Endothelial cell of umbilical vein (primary cell): ENCODE data around the gene ZMYM4. TPM values are rescaled to one million over a fixed set of nuclear protein-coding genes. Genes with fewer than 3 reads are reported as not detected.

Experiments
- BruUV-seq: library from RNA; stranded (reverse); fragments of 400-500 nt; replicated peaks from 2 replicates; lab custom pipeline; 2021; lab: Mats Ljungman, UMichigan
- CTCF ChIA-PET: fragments of 300-600, 350-600 bp; sonication (Branson Sonifier 250); formaldehyde crosslinking; loops from one replicate; lab custom pipeline; 2021; ENCODE audit warnings: antibody characterized with exemption, inconsistent platforms; lab: Charles Lee
- POLR2A ChIA-PET: fragments of 300-600, 350-600 bp; sonication (Branson Sonifier 250); formaldehyde crosslinking; loops from one replicate; lab custom pipeline; 2021; ENCODE audit warnings: antibody characterized with exemption, inconsistent platforms; lab: Charles Lee
- DNase-seq: peaks from one replicate; pipeline ENCODE4 v3.0.0-alpha.2; 2011; ENCODE audit warnings: low read depth, low spot score
- FAIRE-seq: peaks from 2 replicates; lab custom pipeline; 2011; peaks lifted over from hg19 to GRCh38; lab: Jason Lieb, UNC
- H2AFZ ChIP-seq: 2 replicates; pipeline ENCODE4 v1.6.0; 2012; ENCODE audit warnings: low read depth, low read length, control low read depth, inconsistent platforms
- H3K27ac ChIP-seq: 2 replicates; pipeline ENCODE4 v1.5.1; 2011; ENCODE audit warnings: low read depth, mild to moderate bottlenecking, control low read depth, low read length, moderate library complexity; ENCODE audit not compliant: insufficient read depth
- H3K27me3 ChIP-seq, 2 experiments: 2 replicates each; pipeline versions ENCODE4 v1.6.0 to v1.6.1; 2011; ENCODE audit warnings: low read length in 2 of 2, mixed read lengths in 1 of 2; ENCODE audit not compliant: control insufficient read depth in 2 of 2, insufficient read depth in 2 of 2
- H3K36me3 ChIP-seq, 2 experiments: 2 replicates in 1 of 2; 3 replicates in 1 of 2; pipeline ENCODE4 v1.5.1; 2011; ENCODE audit warnings: low read length in 2 of 2, mild to moderate bottlenecking in 1 of 2, moderate library complexity in 1 of 2; ENCODE audit not compliant: control insufficient read depth in 2 of 2, insufficient read depth in 2 of 2; ENCODE audit errors: extremely low read depth in 1 of 2
- H3K4me1 ChIP-seq: 3 replicates; pipeline ENCODE4 v1.5.1; 2011; ENCODE audit warnings: mild to moderate bottlenecking, low read length; ENCODE audit not compliant: control insufficient read depth, insufficient read depth; ENCODE audit errors: extremely low read depth
- H3K4me2 ChIP-seq: 2 replicates; pipeline ENCODE4 v1.6.1; 2011; ENCODE audit warnings: low read length, control low read depth, mixed read lengths; ENCODE audit not compliant: insufficient read depth
- H3K4me3 ChIP-seq, 3 experiments: fragments of 200-600 bp in 1 of 3; sonication (generic), shearing (Covaris generic) in 1 of 3; replicated peaks in 1 of 3; 2 replicates each; pipeline ENCODE4 v1.5.1; 2011 to 2016; ENCODE audit warnings: control low read depth in 3 of 3, low read length in 3 of 3, mild to moderate bottlenecking in 2 of 3, inconsistent platforms in 1 of 3, low read depth in 1 of 3, moderate library complexity in 1 of 3; ENCODE audit not compliant: insufficient read depth in 1 of 3
- H3K79me2 ChIP-seq: 2 replicates; pipeline ENCODE4 v1.6.0; 2012; ENCODE audit warnings: low read length, inconsistent platforms; ENCODE audit not compliant: control insufficient read depth, insufficient read depth
- H3K9ac ChIP-seq: replicated peaks from 2 replicates; pipeline ENCODE3; 2011; ENCODE audit warnings: low read length, control low read depth; ENCODE audit not compliant: insufficient read depth; ENCODE audit errors: extremely low read depth
- H3K9me1 ChIP-seq: replicated peaks from 3 replicates; pipeline ENCODE4 v1.6.0; 2011; ENCODE audit warnings: mild to moderate bottlenecking, low read length; ENCODE audit not compliant: control insufficient read depth, insufficient read depth; ENCODE audit errors: extremely low read depth
- H3K9me3 ChIP-seq: replicated peaks from 2 replicates; pipeline ENCODE4 v1.5.1; 2012; ENCODE audit warnings: low read length, inconsistent platforms; ENCODE audit not compliant: control insufficient read depth, insufficient read depth
- H4K20me1 ChIP-seq: replicated peaks from 2 replicates; pipeline ENCODE3; 2011; ENCODE audit warnings: mild to moderate bottlenecking, low read length; ENCODE audit not compliant: control insufficient read depth, insufficient read depth; ENCODE audit errors: extremely low read depth
- EZH2 ChIP-seq: IDR thresholded peaks from 2 replicates; pipeline ENCODE4 v1.6.1; 2012; ENCODE audit warnings: borderline replicate concordance, low read depth, mild to moderate bottlenecking, moderate library complexity, low read length, inconsistent platforms; ENCODE audit not compliant: severe bottlenecking
- FOS ChIP-seq: IDR thresholded peaks from 2 replicates; pipeline ENCODE4 v1.6.1; 2011; ENCODE audit warnings: mild to moderate bottlenecking, low read length, moderate library complexity, borderline replicate concordance; ENCODE audit not compliant: insufficient read depth
- GATA2 ChIP-seq: IDR thresholded peaks from 2 replicates; pipeline ENCODE4 v1.7.0; 2011; ENCODE audit warnings: low read depth, mild to moderate bottlenecking, moderate library complexity, mixed read lengths, low read length; ENCODE audit not compliant: insufficient read length, insufficient read depth
- JUN ChIP-seq: IDR thresholded peaks from 2 replicates; pipeline ENCODE4 v1.6.1; 2011; ENCODE audit warnings: borderline replicate concordance, low read depth; ENCODE audit not compliant: insufficient read length, insufficient read depth
- MYC ChIP-seq: IDR thresholded peaks from one replicate; pipeline ENCODE4 v1.6.1; 2011; ENCODE audit warnings: mild to moderate bottlenecking, low read depth, low read length
- POLR2A ChIP-seq: IDR thresholded peaks from 2 replicates; pipeline ENCODE4 v1.6.1; 2012; ENCODE audit warnings: low read depth, mild to moderate bottlenecking, control low read depth, low read length
- POLR2AphosphoS5 ChIP-seq: IDR thresholded peaks from 2 replicates; pipeline ENCODE4 v1.6.1; 2012; ENCODE audit warnings: low read depth, mild to moderate bottlenecking, control low read depth, low read length, moderate library complexity; ENCODE audit not compliant: insufficient read depth
- dilution Hi-C: fragments of 300-500 bp; cut with MboI; formaldehyde crosslinking; loops from one replicate; pipeline ENCODE4 v1.15.0; 2019; ENCODE audit warnings: low sequenced_read_pairs; ENCODE audit not compliant: extremely low pct_ligation_motif_present
- intact Hi-C: fragments of 100-400 bp; cut with micrococcal nuclease; formaldehyde crosslinking; loops from one replicate; pipeline ENCODE4 v1.10.0; 2022
- polyA plus RNA-seq, 4 experiments: library from polyadenylated mRNA; depleted of rRNA in 3 of 4; stranded (reverse) in 3 of 4; unstranded in 1 of 4; fragments of >200 nt; gene quantifications; 2 replicates each; pipeline versions ENCODE4 v1.2.1 to v1.2.3, GENCODE V29; 2011 to 2012; ENCODE audit warnings: missing spikeins in 1 of 4
- total RNA-seq: library from RNA; stranded (reverse); gene quantifications from 2 replicates; pipeline ENCODE4 v1.2.3, GENCODE V29; 2021
- TF ChIP-seq, protein P1 (sequence below), 2 donors: IDR thresholded peaks; 1 replicate in 1 of 2; 2 replicates in 1 of 2; pipeline ENCODE4 v1.5.1; 2011; ENCODE audit warnings: low read length in 2 of 2, mild to moderate bottlenecking in 2 of 2, moderate library complexity in 2 of 2, control low read depth in 1 of 2, inconsistent platforms in 1 of 2, low read depth in 1 of 2; ENCODE audit not compliant: insufficient read depth in 1 of 2; ENCODE audit errors: extremely low read depth in 1 of 2
- TF ChIP-seq, protein P2 (sequence below): IDR thresholded peaks from 2 replicates; pipeline ENCODE4 v1.6.1; 2011; ENCODE audit not compliant: insufficient read depth, insufficient read length

Gene ZMYM4
- total and polyA plus RNA-seq, 2 donors (not counting 3 experiments of a cell fraction or from before 2014, with no cell fraction given): 15.3 to 65.0 TPM

GRCh38 chr1:35266306-35266705, 2.2 kb upstream of the ZMYM4 start:
- no peaks in the 10 kb centered on the region for H3K36me3 ChIP-seq
- peaks cover 0 to 2% of the 10 kb centered on the region in 2 experiments for H3K27me3 ChIP-seq
- dilution Hi-C loops (no loop called here), intact Hi-C loops (no loop called here)
- peaks cover 5% of the 10 kb centered on the region for H3K4me1 ChIP-seq
- H3K27ac ChIP-seq: no peak overlapping the region
- no TSS peak for BruUV-seq
- ChIA-PET POLR2A (no interaction called here), CTCF (interaction anchor here (1.0 kb wide), 1 partner anchor 77 kb away, joined by 3 read pairs; no protein-coding TSS in a partner anchor)
- TF ChIP-seq, protein P1, sequence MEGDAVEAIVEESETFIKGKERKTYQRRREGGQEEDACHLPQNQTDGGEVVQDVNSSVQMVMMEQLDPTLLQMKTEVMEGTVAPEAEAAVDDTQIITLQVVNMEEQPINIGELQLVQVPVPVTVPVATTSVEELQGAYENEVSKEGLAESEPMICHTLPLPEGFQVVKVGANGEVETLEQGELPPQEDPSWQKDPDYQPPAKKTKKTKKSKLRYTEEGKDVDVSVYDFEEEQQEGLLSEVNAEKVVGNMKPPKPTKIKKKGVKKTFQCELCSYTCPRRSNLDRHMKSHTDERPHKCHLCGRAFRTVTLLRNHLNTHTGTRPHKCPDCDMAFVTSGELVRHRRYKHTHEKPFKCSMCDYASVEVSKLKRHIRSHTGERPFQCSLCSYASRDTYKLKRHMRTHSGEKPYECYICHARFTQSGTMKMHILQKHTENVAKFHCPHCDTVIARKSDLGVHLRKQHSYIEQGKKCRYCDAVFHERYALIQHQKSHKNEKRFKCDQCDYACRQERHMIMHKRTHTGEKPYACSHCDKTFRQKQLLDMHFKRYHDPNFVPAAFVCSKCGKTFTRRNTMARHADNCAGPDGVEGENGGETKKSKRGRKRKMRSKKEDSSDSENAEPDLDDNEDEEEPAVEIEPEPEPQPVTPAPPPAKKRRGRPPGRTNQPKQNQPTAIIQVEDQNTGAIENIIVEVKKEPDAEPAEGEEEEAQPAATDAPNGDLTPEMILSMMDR (IDR thresholded peaks at IDR 0.05; ENCODE audit: extremely low read depth in 1 of 2, insufficient read depth in 1 of 2, low read depth in 1 of 2, low read length in 2 of 2): no peak
- no peak for TF ChIP-seq MYC
- TF ChIP-seq EZH2: no peak
- no peak for TF ChIP-seq GATA2
- TF ChIP-seq, protein P2, sequence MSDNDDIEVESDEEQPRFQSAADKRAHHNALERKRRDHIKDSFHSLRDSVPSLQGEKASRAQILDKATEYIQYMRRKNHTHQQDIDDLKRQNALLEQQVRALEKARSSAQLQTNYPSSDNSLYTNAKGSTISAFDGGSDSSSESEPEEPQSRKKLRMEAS: no peak
- no peak for TF ChIP-seq POLR2A
- TF ChIP-seq FOS: no peak
- no peak for TF ChIP-seq JUN
- TF ChIP-seq POLR2AphosphoS5: no peak
- H3K9me1 ChIP-seq: no peaks in the 10 kb centered on the region
- peaks cover 25% of the 10 kb centered on the region for H3K79me2 ChIP-seq
- no peak overlapping the region for H2AFZ ChIP-seq
- no peaks in the 10 kb centered on the region for H4K20me1 ChIP-seq
- FAIRE-seq: no peak
- no peak overlapping the region for H3K4me2 ChIP-seq
- no peak overlapping the region for H3K9ac ChIP-seq
- no peaks in the 10 kb centered on the region for H3K9me3 ChIP-seq
- no peak overlapping the region for H3K4me3 ChIP-seq
- DNase-seq: no peak
